Fibroblast of skin of scalp (primary cell): Measurements from ENCODE around the gene TMEM151B.

Source experiments
- DNase-seq: peaks from one replicate; pipeline ENCODE4 v3.0.0-alpha.2; 2013

Gene TMEM151B

DNA sequence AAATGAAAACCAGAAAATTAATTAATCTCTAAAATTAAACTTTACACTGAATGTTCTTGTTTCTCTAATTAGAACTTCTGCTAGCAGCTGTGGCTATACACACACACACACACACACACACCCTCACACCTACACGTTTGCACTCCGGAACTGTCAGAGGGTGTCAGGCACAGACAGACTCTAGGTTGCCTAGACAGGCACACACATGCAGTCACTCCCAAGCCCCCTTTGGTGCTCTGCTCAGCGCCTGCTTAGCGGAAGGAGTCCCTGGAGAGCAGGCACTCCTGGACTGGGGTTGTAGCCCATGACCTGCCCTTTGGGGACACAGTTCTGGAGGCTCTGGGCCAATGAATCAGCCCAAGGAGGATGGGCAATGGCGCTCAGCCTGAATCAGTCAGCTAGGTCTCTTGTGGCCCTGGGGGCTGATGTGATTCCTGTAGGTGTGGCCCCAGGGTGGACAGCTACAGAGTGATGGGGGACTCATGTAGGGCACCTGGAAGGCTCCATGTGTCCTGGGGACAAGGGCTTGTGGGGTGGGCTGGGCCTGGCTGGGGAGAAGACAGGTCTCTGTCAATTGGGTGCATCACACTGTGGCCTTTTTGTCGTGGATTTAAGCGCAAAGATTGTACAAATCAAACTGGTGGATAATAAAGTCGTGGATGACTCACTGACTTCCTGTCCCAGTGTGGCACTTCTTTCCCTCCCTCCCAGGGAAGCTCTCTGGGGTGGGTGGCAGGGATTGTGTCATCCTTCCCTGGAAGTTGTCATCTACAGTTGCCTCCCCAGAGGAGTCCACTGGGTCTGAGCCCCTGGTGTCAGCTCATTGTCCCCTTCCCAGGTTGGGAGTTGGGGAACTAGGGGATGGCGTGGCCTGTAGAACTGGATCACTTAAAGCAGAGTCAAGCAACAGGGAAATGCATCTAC lies 8.8 kb downstream of the TMEM151B start:
- peak; percentile 14 for DNase-seq

DNA sequence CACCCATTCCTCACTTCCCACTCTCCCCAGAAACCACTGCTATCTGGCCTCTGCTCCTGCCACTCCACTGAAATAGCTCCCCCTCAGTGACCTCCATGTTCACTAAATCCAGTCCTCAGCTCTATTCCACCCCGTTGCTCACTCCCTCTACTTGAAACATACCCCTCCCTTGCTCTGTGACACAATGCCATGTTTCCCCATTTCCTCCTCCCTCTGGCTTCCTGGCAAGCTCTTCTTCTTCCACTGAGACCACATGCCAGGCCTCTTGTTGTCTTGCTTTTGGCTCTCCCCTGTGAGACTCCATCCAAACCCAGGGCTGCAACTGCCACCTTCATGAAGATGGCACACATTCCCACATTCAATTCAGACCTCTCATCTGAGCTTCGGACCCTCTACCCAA lies 13.9 kb downstream of the TMEM151B start:
- no peak for DNase-seq

DNA sequence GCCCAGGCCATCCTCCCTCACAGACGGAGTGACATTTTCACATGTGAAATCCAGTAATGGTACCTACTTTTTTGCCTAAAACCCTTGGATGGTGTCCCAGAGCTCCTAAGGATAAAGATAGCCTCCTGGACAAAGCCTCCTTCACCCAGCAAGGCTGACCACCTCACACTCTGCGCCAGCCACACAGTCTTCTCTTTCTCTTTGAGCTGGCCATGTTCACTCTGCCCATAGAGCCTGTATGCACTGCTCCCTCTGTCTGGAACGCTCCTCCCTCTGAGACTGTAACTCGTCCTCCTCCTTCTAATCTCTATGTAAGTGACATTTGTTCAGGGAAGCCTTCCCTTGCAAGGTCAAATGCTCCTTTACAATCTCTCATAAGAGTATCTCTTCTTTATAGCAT lies 14.6 kb downstream of the TMEM151B start:
- no peak for DNase-seq

DNA sequence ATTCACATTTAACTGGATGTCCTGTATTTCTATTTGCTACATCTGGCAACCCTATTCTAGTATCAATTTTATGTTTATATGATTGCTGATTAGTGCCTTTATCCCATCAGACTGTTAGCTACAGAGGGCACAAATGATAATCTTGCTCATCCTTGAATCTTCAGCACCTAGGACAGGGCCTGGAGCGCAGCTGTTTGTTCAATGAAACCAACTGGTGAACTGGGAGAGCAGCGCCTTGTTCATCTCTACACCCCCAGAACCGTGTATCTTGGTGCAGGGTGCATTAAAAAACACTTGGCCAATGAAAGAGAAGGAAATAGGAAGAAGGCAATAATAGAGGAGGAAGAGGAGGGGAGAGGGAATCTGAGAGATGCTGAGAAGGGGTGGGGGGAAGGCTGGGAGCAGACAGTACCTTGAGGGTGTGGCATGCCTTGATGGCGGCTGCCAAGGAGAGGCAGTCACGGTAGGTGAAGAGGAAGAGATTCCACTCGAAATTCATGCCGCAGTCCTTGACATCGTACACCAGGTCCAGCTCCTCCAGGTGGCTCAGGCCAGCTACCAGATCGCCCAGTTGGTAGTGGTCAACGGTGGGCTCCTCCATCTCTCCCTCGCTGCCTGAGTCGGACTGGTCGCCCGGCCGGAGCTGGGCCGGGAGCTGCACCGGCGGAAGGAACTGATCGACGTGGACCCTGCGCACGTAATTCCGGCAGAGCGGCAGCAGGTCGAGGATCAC lies 15.5 kb downstream of the TMEM151B start:
- peak; percentile 18 for DNase-seq

DNA sequence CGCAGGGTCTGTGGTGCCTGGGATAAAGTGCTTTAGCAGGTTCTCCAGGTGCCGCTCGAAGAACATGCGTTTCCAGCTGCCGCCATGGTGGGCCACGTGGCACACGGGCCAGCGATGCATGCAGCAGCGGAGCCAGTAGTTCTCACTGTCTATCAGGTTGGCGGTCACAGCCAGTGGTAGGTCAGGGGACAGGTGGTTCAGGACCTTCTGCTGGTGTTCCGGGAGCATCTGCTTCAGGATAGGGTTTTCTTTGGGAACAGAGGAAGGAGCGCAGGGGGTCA lies 16.0 kb downstream of the TMEM151B start:
- no peak for DNase-seq

DNA sequence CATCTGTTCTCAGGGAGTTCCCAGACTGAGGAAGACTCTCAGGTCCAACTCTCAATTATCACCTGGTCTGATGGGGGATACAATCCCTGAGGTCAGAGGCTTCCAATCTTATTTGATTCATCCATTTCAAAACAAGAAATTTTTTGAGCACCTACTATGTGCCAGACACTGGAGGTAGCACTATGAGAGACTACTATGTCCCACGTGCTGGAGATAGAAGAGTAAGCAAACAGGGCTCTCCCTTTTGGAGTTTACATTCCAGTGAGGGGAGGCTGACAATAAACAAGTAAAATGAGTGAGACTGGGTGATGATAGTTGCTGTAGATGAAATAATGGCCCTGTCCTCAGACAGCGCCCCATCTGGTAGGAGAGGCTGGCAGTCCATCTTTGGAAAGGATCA lies 16.5 kb downstream of the TMEM151B start:
- no peak for DNase-seq

DNA sequence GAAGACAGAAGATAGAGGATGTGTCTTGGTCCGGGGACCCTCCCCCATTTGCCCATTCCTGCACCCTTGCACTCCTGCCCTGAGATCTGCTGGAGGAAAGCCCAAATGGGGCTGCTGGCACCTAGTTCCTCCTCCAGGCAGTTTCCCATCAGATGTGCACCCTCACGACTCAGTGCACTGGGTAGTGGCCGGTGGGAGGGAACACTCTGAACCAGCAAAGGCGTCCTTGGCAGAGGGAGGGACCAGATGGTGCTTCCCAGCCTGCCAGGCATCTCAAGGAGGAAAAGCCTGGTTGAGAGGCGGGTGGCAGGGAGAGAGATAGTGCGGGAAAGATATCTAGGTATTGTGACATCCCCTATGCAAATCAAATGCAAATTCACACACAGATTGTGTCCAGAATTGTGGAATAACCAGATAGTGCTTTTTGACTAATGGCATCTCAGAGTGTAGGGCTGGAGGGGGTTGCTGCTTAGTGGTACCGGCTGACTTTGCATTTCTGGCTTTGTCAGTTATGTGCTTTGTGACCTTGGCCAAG lies 19.5 kb downstream of the TMEM151B start:
- no peak for DNase-seq

DNA sequence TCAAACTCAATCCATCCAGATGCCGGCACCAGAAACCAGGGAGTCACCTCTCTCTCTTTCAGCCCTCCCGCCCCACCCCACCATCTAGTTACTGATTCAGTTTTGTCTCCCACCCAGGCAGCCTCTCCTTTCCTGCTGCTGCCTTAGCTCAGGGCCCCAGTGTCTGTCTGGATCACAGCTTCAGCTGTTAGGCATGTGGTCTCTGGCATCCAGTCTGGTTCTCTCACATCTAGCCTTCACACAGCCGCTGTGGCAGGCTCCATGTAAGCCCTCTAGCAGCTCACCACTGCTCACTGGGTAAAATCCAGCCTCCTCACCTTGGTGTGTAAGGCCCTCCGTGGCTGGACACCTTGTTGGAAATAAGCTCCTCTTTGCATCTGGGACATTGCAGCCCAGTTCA lies 21.6 kb downstream of the TMEM151B start:
- no peak for DNase-seq

DNA sequence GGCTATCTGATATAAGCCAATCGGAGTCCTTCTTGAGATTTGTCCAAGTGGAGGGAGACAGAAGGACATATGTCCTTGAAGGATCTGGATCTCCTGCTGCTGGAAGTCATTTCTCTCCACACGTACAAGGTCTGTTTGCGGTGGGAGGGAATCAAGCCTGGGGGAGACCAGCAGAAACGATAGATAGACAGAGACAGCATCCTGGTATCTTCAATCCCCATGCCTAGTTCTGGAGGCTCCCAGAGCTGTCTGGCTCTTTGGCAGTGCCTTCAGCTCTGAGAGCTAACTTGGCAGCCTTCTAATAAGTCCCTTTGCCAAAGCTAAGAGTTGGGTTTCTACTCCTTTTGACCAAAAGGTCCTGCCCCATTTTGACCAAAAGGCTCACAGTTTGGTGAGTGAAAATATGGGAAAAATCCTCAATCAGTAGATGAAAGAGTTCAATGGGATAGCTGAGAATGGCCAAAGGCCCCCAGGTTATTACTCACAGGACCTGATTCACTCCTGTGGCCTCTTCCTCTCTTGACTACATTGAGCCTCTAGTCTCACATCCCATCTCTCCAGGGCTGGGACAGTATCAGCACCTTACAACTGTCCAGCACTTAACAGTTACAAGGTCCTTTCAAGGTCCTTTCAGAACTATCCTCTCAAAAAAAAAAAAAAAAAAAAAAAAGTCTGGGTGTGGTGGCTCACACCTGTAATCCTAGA lies 22.6 kb downstream of the TMEM151B start:
- DNase-seq, result no peak

DNA sequence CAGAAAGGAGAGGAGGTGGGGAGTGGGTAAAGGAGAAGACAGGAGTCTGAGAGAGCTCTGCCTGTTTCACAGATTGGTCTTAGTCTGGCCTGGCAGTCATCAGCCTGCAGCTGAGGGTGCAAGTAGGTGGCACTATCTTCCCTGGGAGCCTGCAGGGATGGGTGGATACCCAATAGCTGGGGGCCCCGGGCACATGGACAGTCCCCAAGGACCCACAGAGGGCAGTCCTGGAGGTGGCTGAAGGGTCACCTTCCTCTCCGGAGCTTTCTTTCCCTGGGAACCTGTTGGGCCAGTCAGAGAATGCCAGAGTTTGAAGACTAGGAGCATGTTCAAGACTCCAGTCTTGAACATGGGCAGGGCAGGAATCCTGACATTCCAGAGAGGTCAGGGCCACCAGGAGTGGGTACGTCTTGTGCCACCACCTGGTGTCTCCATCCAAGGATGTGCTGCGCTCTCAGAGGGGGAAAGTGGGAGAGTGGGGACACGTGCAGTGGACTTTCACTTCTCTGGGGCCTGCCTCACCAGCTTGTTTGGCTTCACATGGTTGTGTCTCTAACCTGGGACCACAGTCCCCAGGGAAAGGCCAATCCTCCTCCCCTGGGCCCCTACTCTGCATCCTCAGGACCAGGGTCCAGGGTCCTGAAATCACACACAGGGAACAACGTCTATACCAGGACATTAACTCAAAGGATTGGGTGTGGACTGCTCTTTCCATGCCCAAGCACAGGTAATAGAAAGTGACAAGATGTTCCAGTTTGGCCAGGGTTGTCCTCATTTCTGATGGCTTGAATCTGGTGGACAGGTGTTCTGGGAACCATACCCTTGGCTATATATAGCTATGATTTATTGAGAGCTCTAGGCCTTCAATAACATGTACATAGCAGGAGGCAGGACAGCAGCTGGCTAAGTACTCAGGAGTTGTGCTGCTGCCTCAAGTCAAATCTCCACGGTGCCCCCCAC lies 24.9 kb downstream of the TMEM151B start:
- DNase-seq, result no peak

DNA sequence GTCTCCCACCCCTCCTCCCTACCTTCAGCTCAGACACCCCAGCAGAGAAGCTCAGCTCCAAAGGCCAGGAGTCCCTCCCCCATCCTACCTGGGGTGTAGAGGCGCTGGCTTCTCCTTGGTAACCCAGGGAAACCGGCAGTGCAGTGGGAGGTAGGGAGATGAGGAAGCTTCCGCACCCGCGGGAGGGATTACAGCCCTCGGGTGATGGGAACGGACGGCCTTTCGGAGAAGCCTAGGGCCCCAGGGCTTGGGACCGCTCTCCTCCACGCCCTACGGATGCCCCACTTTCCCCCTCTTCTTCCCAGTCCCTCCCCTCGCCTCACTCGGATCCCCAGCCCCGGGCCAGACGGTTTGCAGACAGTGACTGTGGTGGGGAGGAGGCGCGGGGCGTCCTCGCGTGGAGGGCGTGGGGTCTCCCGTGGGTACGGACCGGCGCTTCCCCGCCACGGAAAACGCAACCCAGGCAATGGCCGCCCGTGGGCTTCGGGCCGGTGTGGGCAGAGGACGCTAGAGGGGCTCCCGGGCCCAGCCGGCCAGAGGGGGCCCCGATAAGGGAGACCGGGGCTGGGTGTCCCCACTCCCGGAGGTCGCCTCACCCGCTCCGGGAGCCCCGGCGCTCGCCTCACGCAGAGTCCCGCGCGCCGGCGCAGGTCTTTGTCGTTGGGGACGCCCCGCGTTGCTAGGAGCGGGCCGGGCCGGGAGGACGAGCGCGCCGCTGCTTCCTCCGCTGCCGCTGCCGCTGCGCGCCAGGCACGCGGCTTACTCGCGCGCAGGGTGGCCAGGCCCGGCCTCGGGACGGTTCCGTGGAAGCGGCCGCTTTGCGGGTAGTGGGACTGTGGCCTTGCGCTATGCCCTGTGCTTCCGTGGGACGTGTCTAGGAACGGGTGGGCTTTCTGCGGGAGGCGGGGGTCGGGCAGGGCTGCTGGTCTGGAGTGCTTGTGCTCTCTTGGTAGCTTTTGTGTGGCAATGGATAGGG lies 27.1 kb downstream of the TMEM151B start:
- peak; percentile 6 for DNase-seq

DNA sequence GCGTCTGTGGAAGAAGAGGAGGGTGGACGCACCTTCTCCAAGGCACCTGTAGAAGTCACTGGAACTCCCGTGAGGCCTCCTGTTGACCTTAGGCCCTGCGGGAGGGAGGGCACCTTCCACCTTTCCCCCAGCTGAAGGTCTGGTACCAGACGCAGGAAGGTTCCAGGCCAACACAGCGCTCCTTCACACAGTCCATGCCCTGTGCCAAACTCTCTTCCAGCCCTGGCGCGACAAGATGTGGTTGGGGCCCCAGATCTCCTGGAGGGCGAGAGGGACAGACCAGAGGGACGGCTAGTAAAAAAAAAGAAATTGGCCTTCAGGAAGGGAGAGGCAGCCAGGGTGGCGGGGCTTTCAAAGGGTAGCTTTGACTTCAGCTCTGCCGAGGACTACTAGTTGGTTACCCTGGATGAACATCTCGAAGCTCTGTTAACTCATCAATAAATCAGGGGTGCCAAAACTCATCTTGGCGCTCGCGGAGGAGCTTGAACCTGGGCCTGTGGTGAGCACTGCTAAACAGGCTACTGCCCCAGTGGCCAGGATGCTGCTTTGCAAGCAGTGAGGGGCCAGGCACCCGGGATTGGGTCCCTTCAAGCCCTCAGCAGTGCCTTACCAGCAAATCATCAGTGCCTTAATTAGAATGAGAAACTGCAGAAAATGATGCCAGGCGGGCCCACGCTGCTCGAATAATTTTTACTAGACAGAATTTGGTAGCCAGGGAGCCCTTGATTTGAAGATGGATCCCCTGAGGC lies 28.0 kb downstream of the TMEM151B start:
- DNase-seq, result no peak

DNA sequence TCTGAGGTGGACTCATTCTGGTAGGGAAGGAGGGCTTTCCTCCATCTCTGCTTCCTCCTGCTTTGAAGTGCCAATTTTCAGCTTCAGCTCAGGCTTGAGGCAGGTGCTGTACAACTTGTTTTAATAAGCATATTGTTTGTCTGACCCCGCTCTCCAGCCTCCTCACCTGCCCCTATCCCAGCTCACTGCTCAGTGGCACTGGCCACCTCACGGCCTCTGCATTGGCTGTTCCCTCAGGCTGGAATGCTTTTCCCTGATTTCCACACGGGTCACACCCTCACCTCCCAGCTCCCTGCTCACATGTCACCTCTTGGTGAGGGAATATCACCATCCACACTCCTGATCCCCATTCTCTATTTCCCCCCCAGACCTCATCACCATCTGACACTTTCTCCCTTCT lies 28.6 kb downstream of the TMEM151B start:
- no peak for DNase-seq

DNA sequence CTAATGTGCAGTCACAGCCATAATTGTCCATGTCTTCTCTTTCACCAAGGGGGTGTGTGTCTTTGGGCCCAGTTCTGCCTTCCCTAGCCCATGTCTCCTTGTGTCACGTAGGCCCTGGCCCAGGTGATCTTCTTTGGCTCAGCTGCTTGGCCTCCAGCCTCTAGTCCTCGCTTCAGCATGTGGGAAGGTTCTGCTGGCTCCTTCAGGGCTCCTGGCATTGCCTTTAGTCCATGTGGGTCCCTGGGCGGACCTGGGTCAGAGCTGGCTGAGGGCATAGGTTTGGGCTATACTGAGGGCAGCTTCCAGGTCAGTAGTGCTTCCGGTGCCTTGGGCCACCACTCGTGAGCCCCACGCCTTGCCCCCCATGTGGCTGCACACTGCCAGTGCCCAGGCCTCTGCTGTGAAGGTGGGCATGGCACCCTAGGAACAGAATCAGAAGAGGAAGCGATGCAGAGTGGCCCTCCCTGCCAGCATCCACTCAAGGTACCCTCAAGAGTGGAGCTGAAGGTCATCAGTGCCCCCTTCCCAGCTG lies 30.1 kb downstream of the TMEM151B start:
- no peak for DNase-seq

DNA sequence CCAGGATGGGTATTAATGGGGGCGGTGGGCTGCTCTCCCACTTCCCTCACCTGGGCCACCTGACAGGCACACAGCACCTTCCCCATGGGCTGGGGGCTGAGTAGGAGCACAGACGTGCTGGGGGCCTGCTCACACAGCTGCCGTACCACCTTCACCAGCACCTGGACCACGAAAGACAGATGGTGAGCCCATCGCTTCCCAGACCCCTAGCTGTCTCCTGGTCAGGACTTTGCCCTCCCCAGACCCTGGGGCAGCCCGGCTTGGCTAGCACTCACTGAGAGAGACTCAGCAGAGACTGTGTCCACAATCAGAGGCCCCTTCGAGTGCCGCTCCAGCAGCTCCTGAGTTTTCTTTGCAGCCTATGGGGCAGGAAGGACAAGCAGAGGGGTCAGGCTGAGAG lies 30.9 kb downstream of the TMEM151B start:
- DNase-seq, result no peak

DNA sequence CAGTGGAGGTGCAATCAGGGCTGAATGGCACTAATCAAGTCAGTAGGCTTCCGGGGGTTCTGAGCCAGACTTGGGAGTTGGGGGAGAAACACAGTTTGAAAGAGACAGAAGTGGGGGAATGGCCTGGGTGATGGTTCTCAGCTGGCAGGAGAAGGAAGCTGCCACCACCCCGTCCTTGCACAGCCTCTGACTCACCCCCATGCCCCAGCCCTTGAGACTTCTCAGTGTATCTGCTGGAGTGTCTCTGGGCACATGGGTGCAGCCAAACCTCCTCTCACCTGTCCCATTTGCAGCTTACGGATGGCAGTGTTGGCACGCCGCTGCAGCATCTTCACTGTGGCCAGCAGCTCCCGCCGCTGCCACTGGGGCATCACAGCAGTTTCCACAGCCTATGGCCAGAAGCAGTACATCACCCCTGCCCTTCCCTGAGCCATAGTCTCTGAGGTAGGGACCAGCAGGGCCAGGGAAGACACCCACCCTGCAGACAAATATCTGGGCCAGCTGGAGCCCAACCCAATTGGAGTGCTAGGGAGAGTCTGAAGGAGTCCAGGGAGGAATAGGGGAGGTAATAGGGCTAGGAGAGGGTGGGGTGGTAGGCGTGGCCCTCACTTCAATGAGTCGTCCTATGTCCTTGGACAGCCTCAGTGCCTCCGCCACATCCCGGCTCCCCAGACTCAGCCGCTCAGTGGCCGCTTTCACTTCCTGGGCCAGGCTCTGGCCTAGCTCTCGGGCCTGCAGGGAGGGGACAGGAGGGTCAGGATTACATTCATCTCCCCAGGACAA lies 31.7 kb downstream of the TMEM151B start:
- no peak for DNase-seq

DNA sequence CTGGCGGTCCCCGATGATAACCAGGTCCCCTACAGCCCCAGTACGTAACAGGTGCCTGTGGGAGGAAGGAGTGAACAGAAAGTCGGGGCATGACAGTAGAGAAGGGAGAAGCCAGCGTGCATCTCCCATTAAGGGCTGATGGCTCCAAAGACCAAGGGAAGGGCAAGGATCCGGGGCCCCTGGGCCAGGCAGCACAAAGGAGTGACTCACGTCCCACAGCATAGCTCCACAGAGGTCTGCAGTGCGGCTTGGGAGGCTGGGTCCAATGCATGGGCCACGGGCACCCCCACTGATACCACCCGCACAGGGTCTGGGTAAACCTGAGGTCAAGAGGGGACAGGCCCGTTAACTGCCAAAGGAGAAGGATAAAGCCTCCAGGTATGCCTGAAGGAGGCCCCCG lies 32.6 kb downstream of the TMEM151B start:
- no peak for DNase-seq

DNA sequence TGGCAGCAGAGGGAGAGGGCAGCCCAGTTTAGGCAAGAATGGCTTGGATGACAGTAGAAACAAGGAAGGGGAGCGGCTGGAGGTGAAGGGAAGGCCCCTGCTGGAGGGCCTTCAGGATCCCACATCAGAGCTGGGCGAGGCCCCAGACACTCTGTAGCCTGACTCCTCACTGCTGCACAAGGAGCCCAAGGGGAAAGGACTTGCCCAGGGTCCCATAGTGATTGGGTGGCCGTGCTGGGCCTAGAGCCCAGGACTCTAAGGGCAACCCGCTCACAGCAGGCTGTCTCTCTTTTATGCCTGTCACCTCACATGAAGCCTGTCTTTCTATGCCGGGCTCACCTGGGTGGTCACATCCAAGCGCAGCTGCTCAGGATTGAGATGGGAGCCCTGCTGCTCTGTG lies 33.6 kb downstream of the TMEM151B start:
- DNase-seq, result no peak
